Bone marrow (tissue), 2 donors: ENCODE results near the gene AGAP1.
"Not testable (repeated sequence)": the region's sequence is repeated elsewhere in the genome, so short reads cannot be mapped to it uniquely, and the experiment has no call there.

Source experiments
- DNase-seq, 2 donors: peaks; one replicate each; lab custom pipeline; 2025; lab: John Stamatoyannopoulos, UW

The AGAP1 gene

GRCh38 chr2:236127010-236127409, 633.2 kb downstream of the AGAP1 start:
- DNase-seq: no peak

GRCh38 chr2:236128321-236128720, 634.5 kb downstream of the AGAP1 start:
- DNase-seq: no peak

DNA sequence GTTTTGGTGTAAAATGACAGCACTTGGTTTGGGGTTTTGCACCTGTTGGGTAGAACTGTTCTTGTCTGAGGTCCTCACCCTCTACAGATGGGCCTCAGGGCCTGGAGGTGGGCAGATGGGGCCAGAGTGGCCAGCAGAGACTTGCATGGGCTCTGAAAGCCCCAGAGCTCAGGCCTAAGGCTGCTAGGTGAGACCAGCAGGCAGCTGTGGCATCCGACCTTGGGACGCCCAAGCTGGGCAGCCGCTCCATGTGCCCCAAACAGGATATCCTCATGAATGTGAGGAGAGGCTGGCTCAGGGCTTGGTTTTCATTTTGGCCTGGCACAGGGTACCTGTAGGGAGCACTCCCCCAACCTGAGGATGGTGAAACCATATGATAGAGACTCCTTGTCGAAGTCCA, 636.1 kb downstream of the AGAP1 start:
- DNase-seq: no peak

- no peak for DNase-seq
Observed at GRCh38 chr2:236130349-236130998, 636.6 kb downstream of the AGAP1 start.

DNA sequence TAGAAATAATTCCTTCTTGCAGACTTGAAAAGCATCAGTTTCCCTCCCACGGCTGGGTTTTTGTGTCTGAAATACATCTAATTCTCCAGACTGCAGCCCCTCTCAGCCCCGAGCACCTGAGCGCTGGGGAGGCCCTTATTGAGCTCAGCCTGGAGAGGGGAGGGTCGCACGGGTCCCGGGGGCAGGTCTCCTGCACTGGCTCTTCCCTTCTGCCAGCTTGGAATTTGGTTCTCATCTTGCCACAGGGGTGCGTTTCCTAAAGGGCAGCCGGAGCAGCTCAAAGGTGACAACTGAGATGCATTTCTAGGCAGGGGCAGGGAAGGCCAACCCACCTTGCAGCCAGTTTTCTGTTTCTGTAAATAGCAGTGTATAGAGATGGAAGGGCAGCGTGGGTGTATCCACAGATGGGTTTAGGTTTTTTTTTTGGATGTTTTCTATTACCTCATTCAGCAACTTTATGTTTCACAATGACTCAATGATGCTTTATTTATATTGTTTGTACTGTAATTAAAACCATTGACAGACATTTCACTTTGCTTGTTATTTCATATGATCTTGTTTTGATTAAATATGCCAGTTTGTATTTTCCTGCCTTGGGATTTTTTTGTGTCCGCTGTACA, 637.3 kb downstream of the AGAP1 start:
- DNase-seq: no peak

- no peak for DNase-seq
Observed at GRCh38 chr2:236133410-236134012, 639.7 kb downstream of the AGAP1 start.

DNA sequence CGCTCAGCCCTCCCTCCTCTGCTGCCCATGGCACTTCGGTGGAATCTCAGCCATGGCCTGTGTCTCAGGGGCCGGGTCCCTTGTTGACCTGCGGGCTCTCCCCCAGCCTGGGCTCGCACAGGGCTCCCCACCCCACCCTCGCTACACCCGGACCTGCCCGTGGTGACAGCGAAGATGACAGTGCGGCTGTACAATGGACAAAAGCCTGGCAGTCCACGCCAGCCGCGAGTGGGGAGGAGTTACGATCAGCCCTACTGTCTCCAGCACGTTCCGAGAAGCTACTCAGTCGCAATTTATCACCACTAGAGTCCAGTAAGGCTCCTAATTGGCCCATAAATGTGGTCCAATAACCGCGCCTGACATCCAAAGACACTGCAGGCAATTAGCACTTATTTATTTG, 642.7 kb downstream of the AGAP1 start:
- no peak for DNase-seq

- DNase-seq: no peak
Observed at GRCh38 chr2:236137066-236137465, 643.2 kb downstream of the AGAP1 start.

DNA sequence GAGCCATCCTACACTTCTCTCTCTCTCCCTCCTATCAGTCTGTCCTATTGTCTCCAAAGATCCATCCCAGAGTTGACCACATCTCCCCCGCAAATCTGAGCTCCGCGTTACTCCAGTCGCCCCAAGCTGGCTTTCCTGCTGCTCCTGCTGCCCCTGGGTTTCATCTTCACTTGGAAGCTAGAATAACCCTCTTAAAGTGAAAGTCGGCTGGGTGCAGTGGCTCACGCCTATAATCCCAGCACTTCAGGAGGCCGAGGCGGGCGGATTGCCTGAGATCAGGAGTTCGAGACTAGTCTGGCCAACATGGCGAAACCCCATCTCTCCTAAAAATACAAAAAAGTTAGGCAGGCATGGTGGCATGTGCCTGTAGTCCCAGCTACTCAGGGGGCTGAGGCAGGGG, 647.8 kb downstream of the AGAP1 start:
- DNase-seq: not testable (repeated sequence)

- no peak for DNase-seq
Observed at GRCh38 chr2:236143811-236144210, 650.0 kb downstream of the AGAP1 start.

- no peak for DNase-seq
Observed at GRCh38 chr2:236146436-236146835, 652.6 kb downstream of the AGAP1 start.

- DNase-seq: no peak
Observed at GRCh38 chr2:236155406-236155805, 661.6 kb downstream of the AGAP1 start.

DNA sequence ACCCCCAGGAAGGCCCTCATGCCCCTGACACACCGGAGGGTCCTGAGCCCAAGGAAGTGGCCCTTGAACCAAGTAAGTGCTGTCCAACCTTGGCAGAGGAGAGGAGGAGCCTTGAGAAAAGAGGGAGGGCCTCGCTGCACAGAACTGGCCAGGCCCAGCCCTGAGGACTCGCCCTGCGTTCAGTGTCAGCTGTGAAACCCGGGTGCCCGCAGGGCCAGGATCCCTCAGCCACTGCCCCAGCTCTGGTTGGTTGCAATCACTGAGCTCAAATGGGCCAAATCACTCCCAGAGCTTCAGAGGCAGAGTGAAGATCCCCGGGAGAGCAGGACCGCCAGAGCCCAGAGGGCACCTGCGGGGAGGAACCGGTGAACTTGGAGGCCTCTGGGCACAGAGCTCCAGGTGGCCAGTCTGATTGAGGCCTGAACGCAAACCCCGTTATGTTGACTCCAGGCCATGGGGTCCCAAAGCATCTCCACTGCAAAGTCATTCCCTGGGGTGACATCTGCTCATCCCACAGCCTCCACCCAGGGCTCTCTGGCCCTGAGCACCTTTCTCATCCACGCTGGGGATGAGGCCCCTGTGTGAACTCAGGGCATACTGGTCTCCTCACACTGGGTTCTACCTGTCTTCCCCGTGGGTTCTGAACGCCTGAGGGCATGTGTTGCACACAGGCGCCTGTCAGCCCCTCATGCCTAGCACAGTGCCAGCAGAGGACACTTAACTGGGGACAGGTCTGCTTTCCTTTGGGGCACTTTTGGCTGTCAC, 662.4 kb downstream of the AGAP1 start:
- DNase-seq: no peak

DNA sequence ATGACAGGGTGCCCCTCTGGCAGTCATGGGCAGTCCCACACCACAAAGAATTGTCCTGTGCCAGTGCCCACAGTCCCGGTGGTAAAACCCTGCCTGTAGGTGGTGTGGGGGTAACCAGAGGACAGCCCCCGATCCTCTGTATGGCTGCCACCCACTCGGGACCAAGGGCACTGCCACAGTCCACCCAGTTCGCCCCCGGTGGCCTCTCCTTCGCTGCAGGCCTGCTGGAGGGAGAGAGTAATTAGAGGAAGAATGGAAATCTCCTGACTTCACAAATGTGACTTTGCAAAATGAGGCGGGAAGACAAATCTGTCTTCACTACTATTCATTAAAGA, 663.0 kb downstream of the AGAP1 start:
- DNase-seq: no peak

- DNase-seq: no peak
Observed at GRCh38 chr2:236157366-236157765, 663.5 kb downstream of the AGAP1 start.

DNA sequence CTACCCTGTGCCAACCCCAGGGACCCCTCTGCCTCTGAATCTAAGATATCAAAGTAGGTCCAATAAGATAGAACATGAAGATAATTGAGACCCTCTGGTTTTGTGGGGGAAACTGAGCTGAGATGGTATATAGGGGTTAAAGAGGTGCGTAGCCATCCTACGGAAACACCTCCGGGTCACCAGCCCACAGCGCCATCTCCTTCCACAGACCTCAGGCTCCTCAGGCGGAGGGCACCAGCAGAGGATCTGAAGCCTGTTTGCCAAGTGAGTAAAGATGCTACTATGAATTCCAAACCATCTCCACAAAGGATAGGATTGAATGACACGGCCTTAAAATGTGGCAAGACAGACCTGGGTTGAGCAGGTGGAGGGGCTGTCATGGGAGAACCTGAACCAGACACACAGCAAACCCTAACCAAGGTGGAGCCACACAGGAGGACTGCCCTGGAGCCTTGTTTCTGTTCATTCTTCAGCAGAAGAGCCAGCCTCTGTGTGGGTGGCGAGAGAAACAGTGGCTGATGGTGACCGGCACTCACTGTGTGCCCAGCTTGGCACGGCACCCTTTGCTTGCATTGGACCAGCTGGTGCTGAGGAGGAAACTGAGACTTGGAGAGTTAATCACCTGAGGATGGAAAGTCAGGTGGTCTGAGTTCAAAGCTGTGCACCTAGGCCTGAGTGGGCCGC, 664.1 kb downstream of the AGAP1 start:
- no peak for DNase-seq

GRCh38 chr2:236158969-236159777, 665.3 kb downstream of the AGAP1 start:
- no peak for DNase-seq

- no peak for DNase-seq
Observed at GRCh38 chr2:236159778-236160170, 665.9 kb downstream of the AGAP1 start.

GRCh38 chr2:236160366-236161081, 666.7 kb downstream of the AGAP1 start:
- DNase-seq: no peak

- DNase-seq: no peak
Observed at GRCh38 chr2:236161082-236161462, 667.2 kb downstream of the AGAP1 start.

- no peak for DNase-seq
Observed at GRCh38 chr2:236161531-236161930, 667.7 kb downstream of the AGAP1 start.
